ENCODE data around the gene COL5A1. TPM values are rescaled to one million over a fixed set of nuclear protein-coding genes. Genes with fewer than 3 reads are reported as not detected.

Gene COL5A1
- total and polyA plus RNA-seq, 2 experiments from 2014 or later: 211 to 812 TPM

DNA sequence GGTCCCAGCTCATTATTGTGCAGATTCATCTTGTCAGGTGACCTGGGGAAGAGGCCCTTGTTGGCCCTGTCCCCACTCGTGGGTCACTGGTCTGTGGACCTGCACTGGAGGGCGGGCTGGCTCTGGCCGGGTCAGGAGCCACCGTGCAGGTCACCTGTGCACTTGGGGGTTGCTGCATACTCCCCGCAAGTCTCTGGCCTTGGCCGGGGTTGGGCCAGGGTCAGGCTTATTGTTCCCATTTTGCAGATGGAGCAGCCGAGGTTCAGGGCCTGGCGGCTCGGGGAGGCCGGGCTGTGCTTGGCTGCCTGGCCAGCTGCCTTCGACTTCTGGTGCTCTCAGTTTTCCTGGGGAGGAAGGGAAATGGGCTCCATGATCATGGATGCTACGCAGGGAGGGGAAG, 130.7 kb downstream of the COL5A1 start:
- Histone ChIP-seq H3K9me2 (ENCODE audit: insufficient read depth) (no peaks in the 10 kb centered on the region), H3K4me1 (ENCODE audit: insufficient read depth) (peaks cover 18% of the 10 kb centered on the region), H3K27ac (no peak overlapping the region), H3K79me2 (ENCODE audit: insufficient read depth) (peaks cover 95% of the 10 kb centered on the region), H3K4me3 (no peak overlapping the region), H4K20me1 (ENCODE audit: insufficient read depth) (no peaks in the 10 kb centered on the region), H3K9ac (no peak overlapping the region), H3K27me3 (replicated peaks; ENCODE audit: insufficient read depth) (no peaks in the 10 kb centered on the region), H3F3A (ENCODE audit: insufficient read depth) (peaks cover 62% of the 10 kb centered on the region), H3K9me3 (ENCODE audit: low read depth) (no peaks in the 10 kb centered on the region), H3K36me3 (ENCODE audit: low read depth) (peaks cover 76% of the 10 kb centered on the region), H2AFZ (no peak overlapping the region), H3K4me2 (ENCODE audit: unreplicated experiment) (no peak overlapping the region)
- 92% methylated on average over 12 of the region's 12 CpGs for WGBS, 2 experiments (ENCODE audit: low coverage in 1 of 2, low lambda C conversion rate in 2 of 2, missing lambda C conversion rate in 2 of 2)
- no peak for TF ChIP-seq EZH2 (IDR thresholded peaks at IDR 0.05; ENCODE audit: insufficient read depth, poor library complexity, severe bottlenecking)
- TF ChIP-seq EZH2phosphoT487 (IDR thresholded peaks at IDR 0.05; ENCODE audit: insufficient read depth, low read depth): no peak
- in situ Hi-C loops (cut with MboI): no loop called here
- DNase-seq: no peak

DNA sequence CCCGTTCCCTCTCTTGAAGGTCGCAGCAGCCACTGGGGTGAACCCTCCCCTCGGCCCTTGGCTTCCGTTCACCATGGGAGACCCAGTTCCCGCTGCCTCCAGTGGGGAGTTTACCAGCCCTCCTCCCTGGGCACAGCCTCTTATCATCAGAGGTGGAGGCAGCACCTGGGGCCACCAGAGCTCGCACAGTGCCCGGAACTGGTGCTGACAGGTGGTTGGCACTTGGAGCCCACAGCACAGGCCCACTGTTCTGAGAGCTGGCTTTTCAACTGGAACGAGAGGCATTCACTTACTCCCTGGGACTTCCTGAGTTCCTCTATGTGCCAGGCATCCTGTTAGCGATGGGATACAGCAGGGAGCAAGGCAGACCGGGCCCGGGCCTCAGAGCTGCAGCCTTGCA, 132.2 kb downstream of the COL5A1 start:
- Histone ChIP-seq H3K4me3 (no peak overlapping the region), H3K4me2 (ENCODE audit: unreplicated experiment) (no peak overlapping the region), H4K20me1 (ENCODE audit: insufficient read depth) (no peaks in the 10 kb centered on the region), H3K36me3 (ENCODE audit: low read depth) (peaks cover 64% of the 10 kb centered on the region), H3K4me1 (ENCODE audit: insufficient read depth) (peaks cover 7% of the 10 kb centered on the region), H3F3A (ENCODE audit: insufficient read depth) (peaks cover 58% of the 10 kb centered on the region), H3K79me2 (ENCODE audit: insufficient read depth) (peaks cover 96% of the 10 kb centered on the region), H3K27me3 (replicated peaks; ENCODE audit: insufficient read depth) (no peaks in the 10 kb centered on the region), H3K9me2 (ENCODE audit: insufficient read depth) (no peaks in the 10 kb centered on the region), H3K9ac (no peak overlapping the region), H3K27ac (no peak overlapping the region), H3K9me3 (ENCODE audit: low read depth) (no peaks in the 10 kb centered on the region), H2AFZ (no peak overlapping the region)
- 85 to 93% methylated on average over 11 of the region's 11 CpGs for WGBS, 2 experiments (ENCODE audit: low coverage in 1 of 2, low lambda C conversion rate in 2 of 2, missing lambda C conversion rate in 2 of 2)
- TF ChIP-seq EZH2phosphoT487 (IDR thresholded peaks at IDR 0.05; ENCODE audit: insufficient read depth, low read depth): no peak
- no peak for TF ChIP-seq EZH2 (IDR thresholded peaks at IDR 0.05; ENCODE audit: insufficient read depth, poor library complexity, severe bottlenecking)
- DNase-seq: no peak
- in situ Hi-C loops (cut with MboI): no loop called here

DNA sequence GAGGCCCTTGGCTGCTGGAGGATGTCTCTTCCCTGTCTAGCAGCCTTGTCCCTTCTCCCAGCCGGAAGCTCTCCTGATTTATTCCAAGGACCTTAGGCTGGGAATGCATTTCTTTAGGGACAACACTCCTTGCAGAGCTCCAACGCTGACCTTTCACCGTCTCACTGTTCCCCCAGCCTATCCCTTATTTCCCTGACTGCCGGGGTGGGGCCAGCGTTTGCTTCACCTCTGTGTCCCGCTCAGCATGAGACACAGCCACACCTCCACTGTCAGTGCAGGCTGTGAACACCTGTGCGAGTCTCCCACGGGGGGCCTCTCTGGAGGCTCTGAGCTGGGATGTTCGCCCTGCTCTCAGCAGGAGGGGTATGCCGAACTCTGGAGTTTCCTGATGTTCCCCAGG, 132.8 kb downstream of the COL5A1 start:
- Histone ChIP-seq H3K9ac (no peak overlapping the region), H4K20me1 (ENCODE audit: insufficient read depth) (no peaks in the 10 kb centered on the region), H3K4me1 (ENCODE audit: insufficient read depth) (peaks cover 2% of the 10 kb centered on the region), H2AFZ (no peak overlapping the region), H3F3A (ENCODE audit: insufficient read depth) (peaks cover 58% of the 10 kb centered on the region), H3K4me3 (no peak overlapping the region), H3K4me2 (ENCODE audit: unreplicated experiment) (no peak overlapping the region), H3K27me3 (replicated peaks; ENCODE audit: insufficient read depth) (no peaks in the 10 kb centered on the region), H3K79me2 (ENCODE audit: insufficient read depth) (peaks cover 98% of the 10 kb centered on the region), H3K27ac (0 out of 2 replicates have a peak overlapping the region, but pooled peaks have one; percentile 5), H3K9me2 (ENCODE audit: insufficient read depth) (no peaks in the 10 kb centered on the region), H3K9me3 (ENCODE audit: low read depth) (no peaks in the 10 kb centered on the region), H3K36me3 (ENCODE audit: low read depth) (peaks cover 65% of the 10 kb centered on the region)
- no peak for TF ChIP-seq EZH2phosphoT487 (IDR thresholded peaks at IDR 0.05; ENCODE audit: insufficient read depth, low read depth)
- TF ChIP-seq EZH2 (IDR thresholded peaks at IDR 0.05; ENCODE audit: insufficient read depth, poor library complexity, severe bottlenecking): no peak
- in situ Hi-C loops (cut with MboI): no loop called here
- no peak for DNase-seq
- WGBS, 2 experiments (ENCODE audit: low coverage in 1 of 2, low lambda C conversion rate in 2 of 2, missing lambda C conversion rate in 2 of 2): 79 to 85% methylated on average over 10 of the region's 10 CpGs

DNA sequence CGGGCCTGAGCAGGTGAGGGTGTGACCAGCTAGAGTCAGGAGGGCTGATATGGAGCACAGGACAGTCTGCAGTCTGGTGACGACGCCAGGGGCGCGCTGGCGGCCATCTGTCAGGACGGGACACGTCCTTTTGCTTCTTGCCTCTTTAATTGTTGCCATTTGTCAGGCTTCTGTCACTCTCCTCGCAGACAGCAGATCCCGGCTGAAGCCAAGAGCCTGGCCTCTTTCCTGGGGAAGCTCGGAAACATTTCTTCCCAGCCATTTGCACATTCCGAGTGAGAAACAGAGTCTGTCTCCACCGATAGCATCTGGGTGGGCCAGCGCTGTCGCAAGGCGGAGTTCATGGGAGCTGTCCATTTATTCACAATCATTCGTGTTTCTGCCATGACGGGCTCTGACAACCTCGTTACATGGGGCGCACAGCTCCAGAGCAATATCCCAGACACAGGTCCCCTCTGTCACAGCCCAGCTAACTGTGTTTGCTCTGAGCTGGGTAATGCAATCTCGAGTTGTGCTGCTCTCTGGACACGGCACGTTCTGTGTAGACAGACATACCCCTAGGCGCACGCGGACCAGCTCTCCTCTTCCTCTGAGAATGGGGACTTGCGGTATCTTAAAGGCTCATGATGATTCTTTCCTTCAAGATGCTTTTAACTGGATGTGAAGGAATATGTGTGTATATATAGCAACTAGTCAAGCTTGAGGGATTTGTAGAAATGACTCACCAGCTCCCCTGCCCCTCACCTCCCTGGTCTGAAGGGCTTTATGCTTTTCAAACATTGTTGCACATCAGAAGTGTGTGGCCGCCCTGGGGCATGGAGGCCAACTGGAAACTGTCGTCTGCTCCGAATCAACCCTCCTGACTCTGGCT, 133.7 kb downstream of the COL5A1 start:
- peak; percentile 38 for DNase-seq
- H3K4me3 ChIP-seq: no peak overlapping the region
- H3K27ac ChIP-seq: 0 out of 2 replicates have a peak overlapping the region, but pooled peaks have one; percentile 5
- no peaks in the 10 kb centered on the region for H3K4me1 ChIP-seq (ENCODE audit: insufficient read depth)
- H3F3A ChIP-seq (ENCODE audit: insufficient read depth): peaks cover 51% of the 10 kb centered on the region
- peaks cover 98% of the 10 kb centered on the region for H3K79me2 ChIP-seq (ENCODE audit: insufficient read depth)
- peaks cover 68% of the 10 kb centered on the region for H3K36me3 ChIP-seq (ENCODE audit: low read depth)
- H3K9me2 ChIP-seq (ENCODE audit: insufficient read depth): no peaks in the 10 kb centered on the region
- no peak overlapping the region for H3K9ac ChIP-seq
- no peak for TF ChIP-seq EZH2phosphoT487 (IDR thresholded peaks at IDR 0.05; ENCODE audit: insufficient read depth, low read depth)
- no peak for TF ChIP-seq EZH2 (IDR thresholded peaks at IDR 0.05; ENCODE audit: insufficient read depth, poor library complexity, severe bottlenecking)
- no peaks in the 10 kb centered on the region for H4K20me1 ChIP-seq (ENCODE audit: insufficient read depth)
- WGBS, 2 experiments (ENCODE audit: low coverage in 1 of 2, low lambda C conversion rate in 2 of 2, missing lambda C conversion rate in 2 of 2): 75 to 76% methylated on average over 30 of the region's 30 CpGs
- no peaks in the 10 kb centered on the region for H3K27me3 ChIP-seq (replicated peaks; ENCODE audit: insufficient read depth)
- no peak overlapping the region for H3K4me2 ChIP-seq (ENCODE audit: unreplicated experiment)
- no peak overlapping the region for H2AFZ ChIP-seq
- no peaks in the 10 kb centered on the region for H3K9me3 ChIP-seq (ENCODE audit: low read depth)
- in situ Hi-C loops (cut with MboI): no loop called here
